Tibial artery (tissue), 4 donors: ENCODE results near the gene PPARA.
A peak's percentile ranks its signal among the peaks of the same experiment; 100 is the strongest.

Experiments
- DNase-seq, 2 donors: peaks; one replicate each; pipeline ENCODE4 v3.0.0-alpha.2; 2019
- H3K27ac ChIP-seq, 2 donors: fragments of 200-600 bp; sonication (generic) in 1 of 2; 1 replicate in 1 of 2; 2 replicates in 1 of 2; pipeline ENCODE4 v1.5.1; 2018 to 2019; ENCODE audit warnings: mild to moderate bottlenecking in 1 of 2
- H3K27me3 ChIP-seq, 2 donors: fragments of 200-600 bp; sonication (generic) in 1 of 2; one replicate each; pipeline versions ENCODE4 v1.5.1 to v1.6.0; 2016 to 2019
- H3K36me3 ChIP-seq, 3 donors: fragments of 200-600 bp; sonication (generic) in 2 of 3; one replicate each; pipeline ENCODE4 v1.5.1; 2016 to 2019; ENCODE audit warnings: mild to moderate bottlenecking in 2 of 3
- H3K4me1 ChIP-seq, 4 donors: fragments of 200-600 bp; sonication (generic) in 2 of 4; 1 replicate in 3 of 4; 2 replicates in 1 of 4; pipeline ENCODE4 v1.5.1; 2016 to 2019
- H3K4me3 ChIP-seq, 2 donors: fragments of 200-600 bp; sonication (generic) in 1 of 2; 1 replicate in 1 of 2; 2 replicates in 1 of 2; pipeline ENCODE4 v1.5.1; 2018 to 2019; ENCODE audit warnings: mild to moderate bottlenecking in 2 of 2
- H3K9me3 ChIP-seq, 3 donors: fragments of 200-600 bp; sonication (generic) in 1 of 3; one replicate each; pipeline ENCODE4 v1.5.1; 2016 to 2019
- intact Hi-C: fragments of 100-400 bp; cut with DNase I; formaldehyde crosslinking; loops from one replicate; pipeline ENCODE4 v1.15.0; 2023; ENCODE audit warnings: low total_unique reads
- TF ChIP-seq, protein P1 (sequence below), 2 experiments: fragments of 200-600 bp in 1 of 2; fragments of 450-650 bp in 1 of 2; IDR thresholded peaks; one replicate each; pipeline ENCODE4 v1.5.1; 2017 to 2019; ENCODE audit warnings: antibody characterized with exemption in 2 of 2, mild to moderate bottlenecking in 1 of 2, moderate library complexity in 1 of 2

PPARA gene

GRCh38 chr22:46269564-46269963, 119.2 kb downstream of the PPARA start:
- H3K9me3 ChIP-seq = no peaks in the 10 kb centered on the region
- intact Hi-C loops = no loop called here
- peak in 1 of 2 donors; percentile 40 for DNase-seq
- H3K36me3 ChIP-seq = peaks cover 25 to 45% (median 28%) of the 10 kb centered on the region in 3 donors
- H3K4me1 ChIP-seq = peaks cover 0 to 26% (median 15%) of the 10 kb centered on the region in 4 donors
- no peaks in the 10 kb centered on the region for H3K27me3 ChIP-seq
- TF ChIP-seq, protein P1, sequence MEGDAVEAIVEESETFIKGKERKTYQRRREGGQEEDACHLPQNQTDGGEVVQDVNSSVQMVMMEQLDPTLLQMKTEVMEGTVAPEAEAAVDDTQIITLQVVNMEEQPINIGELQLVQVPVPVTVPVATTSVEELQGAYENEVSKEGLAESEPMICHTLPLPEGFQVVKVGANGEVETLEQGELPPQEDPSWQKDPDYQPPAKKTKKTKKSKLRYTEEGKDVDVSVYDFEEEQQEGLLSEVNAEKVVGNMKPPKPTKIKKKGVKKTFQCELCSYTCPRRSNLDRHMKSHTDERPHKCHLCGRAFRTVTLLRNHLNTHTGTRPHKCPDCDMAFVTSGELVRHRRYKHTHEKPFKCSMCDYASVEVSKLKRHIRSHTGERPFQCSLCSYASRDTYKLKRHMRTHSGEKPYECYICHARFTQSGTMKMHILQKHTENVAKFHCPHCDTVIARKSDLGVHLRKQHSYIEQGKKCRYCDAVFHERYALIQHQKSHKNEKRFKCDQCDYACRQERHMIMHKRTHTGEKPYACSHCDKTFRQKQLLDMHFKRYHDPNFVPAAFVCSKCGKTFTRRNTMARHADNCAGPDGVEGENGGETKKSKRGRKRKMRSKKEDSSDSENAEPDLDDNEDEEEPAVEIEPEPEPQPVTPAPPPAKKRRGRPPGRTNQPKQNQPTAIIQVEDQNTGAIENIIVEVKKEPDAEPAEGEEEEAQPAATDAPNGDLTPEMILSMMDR (IDR thresholded peaks at IDR 0.05) = no peak
- H3K4me3 ChIP-seq = no peak overlapping the region
- H3K27ac ChIP-seq = peak overlapping the region in 1 of 2 donors; percentile 94

GRCh38 chr22:46272196-46272595, 121.9 kb downstream of the PPARA start:
- peaks cover 0 to 18% (median 13%) of the 10 kb centered on the region in 4 donors for H3K4me1 ChIP-seq
- TF ChIP-seq, protein P1 (IDR thresholded peaks at IDR 0.05) = no peak
- peak in 1 of 2 donors; percentile 31 for DNase-seq
- H3K27ac ChIP-seq = no peak overlapping the region
- H3K4me3 ChIP-seq = no peak overlapping the region
- no peaks in the 10 kb centered on the region for H3K9me3 ChIP-seq
- no peaks in the 10 kb centered on the region for H3K27me3 ChIP-seq
- intact Hi-C loops = loop anchor here (10.0 kb wide), 1 partner anchor 57 kb away; no protein-coding TSS in a partner anchor
- H3K36me3 ChIP-seq = peaks cover 47 to 68% (median 52%) of the 10 kb centered on the region in 3 donors

DNA sequence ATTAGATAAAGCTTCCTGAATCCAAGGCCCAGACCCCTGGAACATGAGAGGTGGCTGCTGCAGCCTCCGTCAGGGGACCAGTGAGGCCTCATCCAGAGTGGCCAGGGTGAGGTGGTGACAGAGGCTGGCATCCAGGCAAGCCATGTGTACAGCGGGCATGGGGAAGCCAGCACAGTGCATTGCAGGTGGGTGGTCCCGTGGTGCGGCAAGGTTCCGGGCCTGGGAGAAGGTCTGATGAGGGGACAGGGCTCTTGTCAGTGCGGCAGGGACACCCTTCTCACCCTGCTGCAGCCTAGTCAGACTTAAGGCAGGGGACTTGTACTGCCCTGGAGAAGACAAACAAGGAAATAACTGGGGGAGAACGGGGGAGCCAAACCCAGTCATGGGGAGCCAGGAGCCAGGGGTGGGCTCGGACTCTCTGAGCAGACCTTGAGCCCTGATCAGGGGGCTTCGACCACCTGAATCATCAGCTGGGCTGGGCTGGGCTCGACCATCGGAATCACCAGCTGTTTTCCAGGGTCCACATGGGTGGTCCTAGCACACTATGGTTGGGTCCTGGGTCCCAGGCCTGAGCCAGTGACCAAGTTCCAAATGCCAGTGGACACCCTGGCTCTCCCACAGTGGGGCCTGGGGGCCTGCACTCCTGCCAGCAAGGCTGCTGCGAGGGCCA, 122.6 kb downstream of the PPARA start:
- H3K36me3 ChIP-seq = peaks cover 54 to 75% (median 59%) of the 10 kb centered on the region in 3 donors
- H3K27me3 ChIP-seq = no peaks in the 10 kb centered on the region
- TF ChIP-seq, protein P1 (IDR thresholded peaks at IDR 0.05) = no peak
- peaks cover 0 to 16% (median 12%) of the 10 kb centered on the region in 4 donors for H3K4me1 ChIP-seq
- intact Hi-C loops = loop anchor here (10.0 kb wide), 1 partner anchor 58 kb away; no protein-coding TSS in a partner anchor
- H3K27ac ChIP-seq = no peak overlapping the region
- no peak overlapping the region for H3K4me3 ChIP-seq
- DNase-seq = peak in 1 of 2 donors; percentile 56
- no peaks in the 10 kb centered on the region for H3K9me3 ChIP-seq

DNA sequence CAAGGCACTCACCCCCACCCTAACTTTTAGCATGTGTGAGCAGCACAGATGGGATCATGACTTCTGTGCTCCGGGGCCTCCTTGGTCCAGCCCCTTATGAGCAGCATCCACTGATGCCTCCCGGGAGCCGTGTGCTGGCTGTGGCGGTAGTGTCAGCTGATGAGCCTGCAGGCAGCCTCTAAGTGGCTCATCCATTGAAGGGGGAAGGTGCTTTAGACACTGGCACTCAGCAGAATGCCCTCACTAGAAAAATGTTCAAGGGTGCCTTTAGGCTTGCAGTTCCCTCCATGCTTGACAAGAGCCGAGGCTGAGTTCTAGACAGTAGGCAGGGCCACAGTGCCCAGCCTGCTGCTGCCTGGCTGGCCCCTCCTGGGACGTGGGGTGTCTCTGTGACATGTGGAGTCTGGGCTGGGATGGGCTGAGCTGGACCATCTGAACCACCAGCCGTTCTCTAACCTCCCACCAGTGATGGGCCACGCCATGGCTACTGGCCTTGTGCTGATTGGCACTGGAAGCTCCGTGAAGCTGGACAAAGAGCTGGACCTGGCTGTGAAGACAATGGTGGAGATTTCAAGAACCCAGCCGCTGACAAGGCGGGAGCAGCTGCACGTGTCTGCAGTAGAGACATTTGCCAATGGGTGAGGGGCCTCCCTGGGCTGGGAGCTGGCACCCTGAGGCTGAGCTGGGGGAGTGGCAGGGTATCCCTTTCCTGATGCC, 123.3 kb downstream of the PPARA start:
- Histone ChIP-seq H3K4me1 (peaks cover 0 to 11% (median 7%) of the 10 kb centered on the region in 4 donors), H3K4me3 (no peak overlapping the region), H3K27ac (no peak overlapping the region), H3K27me3 (no peaks in the 10 kb centered on the region), H3K9me3 (no peaks in the 10 kb centered on the region), H3K36me3 (peaks cover 61 to 82% (median 66%) of the 10 kb centered on the region in 3 donors)
- TF ChIP-seq, protein P1 (IDR thresholded peaks at IDR 0.05) = no peak
- DNase-seq = peak in 1 of 2 donors; percentile 40
- intact Hi-C loops = loop anchor here (10.0 kb wide), 1 partner anchor 59 kb away; no protein-coding TSS in a partner anchor

DNA sequence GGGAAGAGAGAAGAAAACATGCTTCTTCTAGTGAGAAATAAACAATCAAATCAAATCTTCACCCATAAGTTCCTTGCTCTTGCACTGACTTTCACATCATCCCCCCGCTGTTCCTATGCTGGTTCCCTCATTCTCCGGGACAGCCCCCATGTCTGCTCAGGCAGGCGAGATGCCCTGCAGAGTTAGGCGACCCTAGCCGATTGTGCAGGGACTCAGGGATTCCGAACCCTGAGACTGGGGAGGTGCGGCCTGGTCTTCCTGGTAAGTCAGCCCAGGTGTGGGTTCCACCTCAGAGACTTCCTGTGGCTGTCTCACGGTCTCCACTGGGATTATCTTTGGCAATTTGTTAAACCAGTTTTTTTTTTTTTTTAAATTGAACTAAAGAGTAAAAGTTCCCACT, 124.1 kb downstream of the PPARA start:
- no peaks in the 10 kb centered on the region for H3K9me3 ChIP-seq
- H3K27ac ChIP-seq = no peak overlapping the region
- H3K4me1 ChIP-seq = peaks cover 0 to 3% (median 1%) of the 10 kb centered on the region in 4 donors
- H3K4me3 ChIP-seq = no peak overlapping the region
- intact Hi-C loops = loop anchor here (10.0 kb wide), 1 partner anchor 60 kb away; no protein-coding TSS in a partner anchor
- H3K27me3 ChIP-seq = no peaks in the 10 kb centered on the region
- TF ChIP-seq, protein P1 (IDR thresholded peaks at IDR 0.05) = no peak
- peaks cover 68 to 90% (median 73%) of the 10 kb centered on the region in 3 donors for H3K36me3 ChIP-seq
- peak in 1 of 2 donors; percentile 53 for DNase-seq
